ENCODE measurements around the gene PROZ. TPM values are rescaled to one million over a fixed set of nuclear protein-coding genes. Genes with fewer than 3 reads are reported as not detected.

The PROZ gene
- total RNA-seq, 4 donors from 2014 or later: not detected

GRCh38 chr13:113116206-113116800, 42.1 kb upstream of the PROZ start:
- TF ChIP-seq CTCF (IDR thresholded peaks at IDR 0.05) (no peak), EP300 (IDR thresholded peaks at IDR 0.05) (no peak), POLR2A (IDR thresholded peaks at IDR 0.05) (no peak)
- 72 to 73% methylated on average over 10 of the region's 10 CpGs for WGBS, 2 donors
- Histone ChIP-seq H3K9me3 (no peaks in the 10 kb centered on the region), H3K4me1 (no peaks in the 10 kb centered on the region), H3K36me3 (no peaks in the 10 kb centered on the region), H3K27ac (no peak overlapping the region), H3K27me3 (peaks cover 0 to 6% of the 10 kb centered on the region in 2 donors), H3K4me3 (no peak overlapping the region)
- DNase-seq (ENCODE audit: low spot score in 2 of 2): no peak

GRCh38 chr13:113116871-113117271, 41.6 kb upstream of the PROZ start:
- Histone ChIP-seq H3K27ac (no peak overlapping the region), H3K4me3 (no peak overlapping the region), H3K27me3 (peaks cover 0 to 3% of the 10 kb centered on the region in 2 donors), H3K4me1 (no peaks in the 10 kb centered on the region), H3K36me3 (no peaks in the 10 kb centered on the region), H3K9me3 (no peaks in the 10 kb centered on the region)
- WGBS, 2 donors: 91 to 93% methylated on average over 10 of the region's 10 CpGs
- TF ChIP-seq EP300 (IDR thresholded peaks at IDR 0.05): no peak
- TF ChIP-seq CTCF (IDR thresholded peaks at IDR 0.05): no peak
- DNase-seq (ENCODE audit: low spot score in 2 of 2): no peak

GRCh38 chr13:113117335-113117872, 41.0 kb upstream of the PROZ start:
- no peak overlapping the region for H3K27ac ChIP-seq
- H3K4me1 ChIP-seq: no peaks in the 10 kb centered on the region
- no peaks in the 10 kb centered on the region for H3K9me3 ChIP-seq
- WGBS, 2 donors: 89 to 93% methylated on average over 24 to 26 of the region's 26 CpGs
- TF ChIP-seq EP300 (IDR thresholded peaks at IDR 0.05): no peak
- TF ChIP-seq CTCF (IDR thresholded peaks at IDR 0.05): no peak
- no peak for TF ChIP-seq POLR2A (IDR thresholded peaks at IDR 0.05)
- H3K27me3 ChIP-seq: no peaks in the 10 kb centered on the region
- H3K4me3 ChIP-seq: no peak overlapping the region
- no peak for DNase-seq (ENCODE audit: low spot score in 2 of 2)
- no peaks in the 10 kb centered on the region for H3K36me3 ChIP-seq

GRCh38 chr13:113117911-113118260, 40.6 kb upstream of the PROZ start:
- DNase-seq (ENCODE audit: low spot score in 2 of 2): no peak
- TF ChIP-seq CTCF (IDR thresholded peaks at IDR 0.05) (no peak), EP300 (IDR thresholded peaks at IDR 0.05) (no peak), POLR2A (IDR thresholded peaks at IDR 0.05) (no peak)
- H3K4me1 ChIP-seq: peaks cover 0 to 3% (median 0%) of the 10 kb centered on the region in 4 donors
- no peaks in the 10 kb centered on the region for H3K36me3 ChIP-seq
- 74 to 90% methylated on average over 9 of the region's 9 CpGs for WGBS, 2 donors
- H3K27ac ChIP-seq: no peak overlapping the region
- H3K27me3 ChIP-seq: no peaks in the 10 kb centered on the region
- no peak overlapping the region for H3K4me3 ChIP-seq
- H3K9me3 ChIP-seq: no peaks in the 10 kb centered on the region

GRCh38 chr13:113118261-113119021, 40.0 kb upstream of the PROZ start:
- no peak for DNase-seq (ENCODE audit: low spot score in 2 of 2)
- H3K9me3 ChIP-seq: no peaks in the 10 kb centered on the region
- H3K27ac ChIP-seq: no peak overlapping the region
- H3K27me3 ChIP-seq: no peaks in the 10 kb centered on the region
- H3K4me1 ChIP-seq: peaks cover 0 to 5% (median 0%) of the 10 kb centered on the region in 4 donors
- no peaks in the 10 kb centered on the region for H3K36me3 ChIP-seq
- 86 to 88% methylated on average over 36 to 41 of the region's 42 CpGs for WGBS, 2 donors
- H3K4me3 ChIP-seq: no peak overlapping the region
- no peak for TF ChIP-seq CTCF (IDR thresholded peaks at IDR 0.05)
- TF ChIP-seq POLR2A (IDR thresholded peaks at IDR 0.05): no peak
- TF ChIP-seq EP300 (IDR thresholded peaks at IDR 0.05): no peak
